H9 (cell line): ENCODE data around the gene MRPL14. TPM values are rescaled to one million over a fixed set of nuclear protein-coding genes. Genes with fewer than 3 reads are reported as not detected.

Source experiments
- DNase-seq: peaks from one replicate; pipeline ENCODE4 v3.0.0-alpha.2; 2017
- H2AFZ ChIP-seq: one replicate; pipeline ENCODE4 v1.6.1; 2013; ENCODE audit warnings: mild to moderate bottlenecking, low read length, control low read depth, moderate library complexity
- H2AK5ac ChIP-seq: 2 replicates; pipeline ENCODE4 v1.6.1; 2013; ENCODE audit warnings: low read length, control low read depth, mixed read lengths; ENCODE audit not compliant: insufficient read length
- H2BK120ac ChIP-seq: one replicate; pipeline ENCODE4 v1.6.1; 2013; ENCODE audit warnings: low read depth, mild to moderate bottlenecking, low read length, control low read depth, inconsistent platforms; ENCODE audit not compliant: poor library complexity, severe bottlenecking
- H2BK12ac ChIP-seq: 2 replicates; pipeline ENCODE4 v1.6.1; 2013; ENCODE audit warnings: low read length, control low read depth, mixed read lengths, low read depth; ENCODE audit not compliant: insufficient read length
- H2BK15ac ChIP-seq: 2 replicates; pipeline ENCODE4 v1.6.1; 2013; ENCODE audit warnings: low read depth, low read length, control low read depth
- H2BK20ac ChIP-seq: one replicate; pipeline ENCODE4 v1.6.1; 2013; ENCODE audit warnings: low read depth, mild to moderate bottlenecking, low read length, control low read depth, inconsistent platforms; ENCODE audit not compliant: poor library complexity, severe bottlenecking
- H2BK5ac ChIP-seq: 2 replicates; pipeline ENCODE4 v1.6.1; 2013; ENCODE audit warnings: low read length, control low read depth, mixed read lengths; ENCODE audit not compliant: insufficient read length
- H3K14ac ChIP-seq: 2 replicates; pipeline ENCODE4 v1.6.1; 2013; ENCODE audit warnings: low read length, control low read depth; ENCODE audit not compliant: insufficient read depth
- H3K18ac ChIP-seq: 2 replicates; pipeline ENCODE4 v1.6.1; 2013; ENCODE audit warnings: low read depth, mild to moderate bottlenecking, mixed read lengths, low read length, control low read depth; ENCODE audit not compliant: insufficient read length
- H3K23ac ChIP-seq: 2 replicates; pipeline ENCODE4 v1.6.1; 2013; ENCODE audit warnings: low read length, control low read depth, mixed read lengths, low read depth; ENCODE audit not compliant: insufficient read length
- H3K23me2 ChIP-seq: 2 replicates; pipeline ENCODE4 v1.6.1; 2013; ENCODE audit warnings: low read depth, mild to moderate bottlenecking, mixed read lengths, low read length, control low read depth; ENCODE audit not compliant: insufficient read length, poor library complexity, severe bottlenecking
- H3K27ac ChIP-seq: 2 replicates; pipeline ENCODE4 v1.5.1; 2013; ENCODE audit warnings: low read length, control low read depth, mixed read lengths, low read depth; ENCODE audit not compliant: insufficient read length
- H3K27me3 ChIP-seq: 2 replicates; pipeline ENCODE4 v1.6.1; 2013; ENCODE audit warnings: low read length, control low read depth, inconsistent platforms; ENCODE audit not compliant: insufficient read depth
- H3K4ac ChIP-seq: 2 replicates; pipeline ENCODE4 v1.6.1; 2013; ENCODE audit warnings: low read depth, mild to moderate bottlenecking, control low read depth, inconsistent platforms, low read length, moderate library complexity
- H3K4me1 ChIP-seq: 2 replicates; pipeline ENCODE4 v1.6.1; 2013; ENCODE audit warnings: low read length, control low read depth, inconsistent platforms; ENCODE audit not compliant: insufficient read depth
- H3K4me2 ChIP-seq: 2 replicates; pipeline ENCODE4 v1.6.1; 2013; ENCODE audit warnings: low read length, control low read depth, mixed read lengths; ENCODE audit not compliant: insufficient read length, insufficient read depth
- H3K56ac ChIP-seq: 2 replicates; pipeline ENCODE4 v1.6.1; 2013; ENCODE audit warnings: low read depth, mild to moderate bottlenecking, mixed read lengths, low read length, control low read depth; ENCODE audit not compliant: insufficient read length
- H3K79me1 ChIP-seq: 2 replicates; pipeline ENCODE4 v1.6.1; 2013; ENCODE audit warnings: low read depth, mild to moderate bottlenecking, moderate library complexity, low read length, control low read depth, inconsistent platforms; ENCODE audit not compliant: insufficient read depth, poor library complexity, severe bottlenecking
- H3K79me2 ChIP-seq: 2 replicates; pipeline ENCODE4 v1.6.1; 2013; ENCODE audit warnings: low read length, control low read depth, inconsistent platforms; ENCODE audit not compliant: insufficient read depth
- H3K9ac ChIP-seq: 2 replicates; pipeline ENCODE4 v1.6.1; 2013; ENCODE audit warnings: low read length, control low read depth, mixed read lengths; ENCODE audit not compliant: insufficient read length; ENCODE audit errors: extremely low read depth
- H3K9me3 ChIP-seq: one replicate; pipeline ENCODE4 v1.6.1; 2013; ENCODE audit warnings: low read depth, low read length, inconsistent platforms; ENCODE audit not compliant: control insufficient read depth
- H3T11ph ChIP-seq: one replicate; pipeline ENCODE4 v1.6.1; 2013; ENCODE audit warnings: mild to moderate bottlenecking, low read length, control low read depth, inconsistent platforms
- H4K20me1 ChIP-seq: one replicate; pipeline ENCODE4 v1.6.1; 2013; ENCODE audit not compliant: control insufficient read depth, insufficient read length, insufficient read depth
- H4K5ac ChIP-seq: 2 replicates; pipeline ENCODE4 v1.6.1; 2013; ENCODE audit warnings: low read depth, mild to moderate bottlenecking, mixed read lengths, low read length, control low read depth; ENCODE audit not compliant: insufficient read length
- H4K8ac ChIP-seq: replicated peaks from 2 replicates; pipeline ENCODE4 v1.6.1; 2013; ENCODE audit warnings: low read length, control low read depth, mixed read lengths, low read depth; ENCODE audit not compliant: insufficient read length
- H4K91ac ChIP-seq: 2 replicates; pipeline ENCODE4 v1.6.1; 2013; ENCODE audit warnings: low read depth, mild to moderate bottlenecking, moderate library complexity, mixed read lengths, low read length, control low read depth; ENCODE audit not compliant: insufficient read length
- H3K27ac Mint-ChIP-seq, 3 experiments: 2 replicates in 2 of 3; 3 replicates in 1 of 3; pipeline ENCODE4 v1.8.0; 2020 to 2021; ENCODE audit warnings: mixed read lengths in 3 of 3, mild to moderate bottlenecking in 1 of 3, moderate library complexity in 1 of 3
- H3K27me3 Mint-ChIP-seq: 2 replicates; pipeline ENCODE4 v1.8.0; 2021; ENCODE audit warnings: low read depth, mild to moderate bottlenecking, moderate library complexity, mixed read lengths
- H3K36me3 Mint-ChIP-seq, 3 experiments: 2 replicates in 2 of 3; 3 replicates in 1 of 3; pipeline ENCODE4 v1.8.0; 2020 to 2021; ENCODE audit warnings: low read depth in 3 of 3, mixed read lengths in 3 of 3; ENCODE audit not compliant: insufficient read depth in 1 of 3
- H3K4me1 Mint-ChIP-seq, 2 experiments: 2 replicates each; pipeline ENCODE4 v1.8.0; 2020; ENCODE audit warnings: mixed read lengths in 2 of 2
- H3K4me3 Mint-ChIP-seq, 2 experiments: 2 replicates in 1 of 2; 3 replicates in 1 of 2; pipeline ENCODE4 v1.8.0; 2020 to 2021; ENCODE audit warnings: mild to moderate bottlenecking in 2 of 2, mixed read lengths in 2 of 2, moderate library complexity in 1 of 2
- H3K9me3 Mint-ChIP-seq, 2 experiments: 2 replicates in 1 of 2; 3 replicates in 1 of 2; pipeline ENCODE4 v1.8.0; 2020; ENCODE audit warnings: mild to moderate bottlenecking in 2 of 2, mixed read lengths in 2 of 2, moderate library complexity in 1 of 2
- WGBS: extraction: QIAGEN DNeasy Blood & Tissue Kit; methylation state at CpG from one replicate; pipeline ENCODE4 v1.1.7; 2013; ENCODE audit warnings: missing lambda C conversion rate, low lambda C conversion rate, mixed read lengths; ENCODE audit not compliant: insufficient read length; ENCODE audit errors: extremely low coverage; 5-methylcytosine and 5-hydroxymethylcytosine counted together
- total RNA-seq: library from RNA; stranded (reverse); gene quantifications from 2 replicates; pipeline ENCODE4 v1.2.1, GENCODE V29; 2021
- TF ChIP-seq, protein P1 (sequence below): fragments of 200-600 bp; sonication (generic); conservative IDR thresholded peaks from 3 replicates; pipeline ENCODE4 v1.8.0; 2021; ENCODE audit warnings: antibody characterized with exemption, mild to moderate bottlenecking

The MRPL14 gene
- total RNA-seq, 1 experiment from 2014 or later, result 80.1 TPM

DNA sequence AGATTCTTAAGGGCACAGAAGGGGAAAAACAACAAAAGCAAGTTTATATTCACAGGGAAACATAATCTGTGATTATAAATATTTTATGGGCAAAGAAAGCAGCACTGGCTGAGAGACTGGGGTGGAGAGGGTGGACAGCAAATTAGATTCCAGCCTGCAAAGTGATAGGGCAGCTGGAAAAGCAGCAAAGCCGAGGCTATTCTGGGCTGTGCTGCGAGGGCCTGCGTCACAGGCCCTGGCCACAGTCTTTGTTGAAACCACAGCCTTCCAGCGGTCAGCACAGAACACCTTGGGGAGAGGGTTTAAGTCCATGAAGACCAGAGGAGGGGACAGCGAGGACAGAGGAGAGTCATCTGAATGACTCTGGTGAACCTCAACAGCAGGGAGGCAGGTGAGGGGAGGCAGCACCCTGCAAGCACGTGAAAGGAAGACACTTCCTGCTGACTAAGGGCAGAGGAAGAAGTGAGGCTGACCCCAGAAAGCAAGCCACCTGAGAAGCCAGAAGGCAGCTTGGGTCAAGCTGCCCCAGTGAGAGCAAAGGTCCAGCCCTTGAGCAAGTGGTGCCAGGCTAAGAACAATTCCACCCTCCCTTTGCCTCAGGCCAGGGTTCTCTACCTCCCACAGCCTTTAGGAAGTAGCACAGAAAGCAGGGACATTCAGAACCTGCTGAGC lies 17.1 kb downstream of the MRPL14 start:
- H3K79me2 ChIP-seq, result 0 out of 2 replicates have a peak, but pooled peaks cover 1% of the 10 kb centered on the region
- no peak for DNase-seq
- H2BK5ac ChIP-seq, result no peak overlapping the region
- Mint-ChIP-seq H3K27ac (peak overlapping the region; percentile 29 to 92 (median 89); a peak in 5 of 7 replicates), H3K27me3 (no peaks in the 10 kb centered on the region), H3K36me3 (peaks cover 35 to 87% (median 81%) of the 10 kb centered on the region in 3 experiments; a peak in 6 of 7 replicates), H3K9me3 (no peaks in the 10 kb centered on the region), H3K4me1 (no peaks in the 10 kb centered on the region), H3K4me3 (no peak overlapping the region)
- no peak overlapping the region for H2BK20ac ChIP-seq
- no peaks in the 10 kb centered on the region for H3K27me3 ChIP-seq
- TF ChIP-seq, protein P1, sequence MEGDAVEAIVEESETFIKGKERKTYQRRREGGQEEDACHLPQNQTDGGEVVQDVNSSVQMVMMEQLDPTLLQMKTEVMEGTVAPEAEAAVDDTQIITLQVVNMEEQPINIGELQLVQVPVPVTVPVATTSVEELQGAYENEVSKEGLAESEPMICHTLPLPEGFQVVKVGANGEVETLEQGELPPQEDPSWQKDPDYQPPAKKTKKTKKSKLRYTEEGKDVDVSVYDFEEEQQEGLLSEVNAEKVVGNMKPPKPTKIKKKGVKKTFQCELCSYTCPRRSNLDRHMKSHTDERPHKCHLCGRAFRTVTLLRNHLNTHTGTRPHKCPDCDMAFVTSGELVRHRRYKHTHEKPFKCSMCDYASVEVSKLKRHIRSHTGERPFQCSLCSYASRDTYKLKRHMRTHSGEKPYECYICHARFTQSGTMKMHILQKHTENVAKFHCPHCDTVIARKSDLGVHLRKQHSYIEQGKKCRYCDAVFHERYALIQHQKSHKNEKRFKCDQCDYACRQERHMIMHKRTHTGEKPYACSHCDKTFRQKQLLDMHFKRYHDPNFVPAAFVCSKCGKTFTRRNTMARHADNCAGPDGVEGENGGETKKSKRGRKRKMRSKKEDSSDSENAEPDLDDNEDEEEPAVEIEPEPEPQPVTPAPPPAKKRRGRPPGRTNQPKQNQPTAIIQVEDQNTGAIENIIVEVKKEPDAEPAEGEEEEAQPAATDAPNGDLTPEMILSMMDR, result no peak
- no peak overlapping the region for H2AK5ac ChIP-seq
- H2BK12ac ChIP-seq, result no peak overlapping the region
- H4K8ac ChIP-seq, result no peak overlapping the region
- no peaks in the 10 kb centered on the region for H3K23me2 ChIP-seq
- no peak overlapping the region for H3K27ac ChIP-seq
- no peak overlapping the region for H3K23ac ChIP-seq
- H2AFZ ChIP-seq, result no peak overlapping the region
- H3K18ac ChIP-seq, result no peak overlapping the region
- H3K56ac ChIP-seq, result no peak overlapping the region
- no peaks in the 10 kb centered on the region for H3K4me1 ChIP-seq
- H3K14ac ChIP-seq, result no peak overlapping the region
- no peak overlapping the region for H4K91ac ChIP-seq
- no peak overlapping the region for H3K9ac ChIP-seq
- H2BK15ac ChIP-seq, result no peak overlapping the region
- H3K4me2 ChIP-seq, result no peak overlapping the region
- peaks cover 8% of the 10 kb centered on the region for H3K79me1 ChIP-seq
- no CpG with 5 or more reads among the region's 6 CpGs for WGBS
- H3T11ph ChIP-seq, result no peak overlapping the region
- no peaks in the 10 kb centered on the region for H3K9me3 ChIP-seq
- H3K4ac ChIP-seq, result no peak overlapping the region
- no peaks in the 10 kb centered on the region for H4K20me1 ChIP-seq
- no peak overlapping the region for H2BK120ac ChIP-seq
- no peak overlapping the region for H4K5ac ChIP-seq
